GM12878 (cell line): Measurements from ENCODE around the gene AADACL2. TPM values are rescaled to one million over a fixed set of nuclear protein-coding genes. Genes with fewer than 3 reads are reported as not detected.

ENCODE experiments used
- ATAC-seq: fragments of 200-7000 bp; cut with Tn5 transposase; 3 replicates; pipeline ENCODE4 v1.9.1; 2020; ENCODE audit warnings: mild to moderate bottlenecking, moderate library complexity
- BruUV-seq: library from RNA; stranded (reverse); fragments of 400-500 nt; replicated peaks from 2 replicates; lab custom pipeline; 2021; lab: Mats Ljungman, UMichigan
- CTCF ChIA-PET: fragments of 300-600 bp; sonication (Branson Sonifier 250); formaldehyde crosslinking; extraction: SDS; loops from one replicate; lab custom pipeline; 2021; ENCODE audit warnings: inconsistent platforms; lab: Yijun Ruan, JAX
- POLR2A ChIA-PET: fragments of 350-600 bp; formaldehyde crosslinking; extraction: SDS; loops from one replicate; lab custom pipeline; 2021; ENCODE audit warnings: inconsistent platforms; lab: Charles Lee
- RAD21 ChIA-PET: fragments of 300-600 bp; sonication (Branson Sonifier 250); formaldehyde crosslinking; loops from one replicate; lab custom pipeline; 2023; ENCODE audit warnings: antibody characterized with exemption; ENCODE audit not compliant: unreplicated experiment; lab: Charles Lee
- SMC1A ChIA-PET: fragments of 300-600 bp; sonication (Branson Sonifier 250); formaldehyde crosslinking; loops from one replicate; lab custom pipeline; 2023; ENCODE audit not compliant: unreplicated experiment, uncharacterized antibody; lab: Charles Lee
- DNase-seq: peaks from one replicate; pipeline ENCODE4 v3.0.0-alpha.2; 2011; ENCODE audit warnings: low read depth, low spot score
- FAIRE-seq: peaks from 3 replicates; lab custom pipeline; 2011; peaks lifted over from hg19 to GRCh38; lab: Jason Lieb, UNC
- H2AFZ ChIP-seq: 2 replicates; pipeline ENCODE4 v1.6.0; 2011; ENCODE audit warnings: low read depth, low read length, control low read depth; ENCODE audit not compliant: control insufficient read depth
- H3K27ac ChIP-seq: 2 replicates; pipeline ENCODE4 v1.5.1; 2011; ENCODE audit warnings: control low read depth; ENCODE audit not compliant: control insufficient read depth, insufficient read depth
- H3K27me3 ChIP-seq, 2 experiments: replicated peaks in 1 of 2; 2 replicates each; pipeline versions ENCODE4 v1.6.0 to v1.6.1; 2011; ENCODE audit warnings: low read length in 1 of 2; ENCODE audit not compliant: control insufficient read depth in 2 of 2, insufficient read depth in 2 of 2
- H3K36me3 ChIP-seq, 2 experiments: 2 replicates each; pipeline ENCODE4 v1.5.1; 2011; ENCODE audit warnings: low read length in 1 of 2; ENCODE audit not compliant: control insufficient read depth in 2 of 2, insufficient read depth in 2 of 2
- H3K4me1 ChIP-seq: 2 replicates; pipeline ENCODE4 v1.6.1; 2011; ENCODE audit warnings: mild to moderate bottlenecking, low read length, moderate library complexity, mixed read lengths; ENCODE audit not compliant: control insufficient read depth, insufficient read depth
- H3K4me2 ChIP-seq: 2 replicates; pipeline ENCODE4 v1.6.0; 2011; ENCODE audit warnings: control low read depth; ENCODE audit not compliant: control insufficient read depth, insufficient read depth
- H3K4me3 ChIP-seq: fragments of 200-600 bp; sonication (generic); 2 replicates; pipeline ENCODE4 v1.5.1; 2016
- H3K79me2 ChIP-seq: 2 replicates; pipeline ENCODE4 v1.6.0; 2011; ENCODE audit warnings: low read length; ENCODE audit not compliant: control insufficient read depth, insufficient read depth
- H3K9ac ChIP-seq: 2 replicates; pipeline ENCODE4 v1.8.0; 2011; ENCODE audit warnings: low read length, control low read depth, mixed read lengths; ENCODE audit not compliant: control insufficient read depth, insufficient read depth
- H3K9me3 ChIP-seq: replicated peaks from 3 replicates; pipeline ENCODE4 v1.5.1; 2011; ENCODE audit warnings: mild to moderate bottlenecking, low read length; ENCODE audit not compliant: control insufficient read depth, insufficient read depth
- H4K20me1 ChIP-seq: 2 replicates; pipeline ENCODE4 v1.6.0; 2011; ENCODE audit not compliant: control insufficient read depth, insufficient read depth
- BACH1 ChIP-seq: fragments of 450-650 bp; IDR thresholded peaks from 2 replicates; pipeline ENCODE4 v1.6.1; 2017; ENCODE audit warnings: mild to moderate bottlenecking, borderline replicate concordance
- HDGF ChIP-seq: fragments of 450-650 bp; IDR thresholded peaks from 2 replicates; pipeline ENCODE4 v1.6.1; 2016; ENCODE audit warnings: antibody characterized with exemption
- IRF5 ChIP-seq: fragments of 450-650 bp; IDR thresholded peaks from 2 replicates; pipeline ENCODE4 v1.6.1; 2017; ENCODE audit warnings: borderline replicate concordance
- MTA2 ChIP-seq: fragments of 450-650 bp; IDR thresholded peaks from 2 replicates; pipeline ENCODE4 v1.6.1; 2016; ENCODE audit warnings: low read depth, mild to moderate bottlenecking, moderate library complexity
- POU2F2 ChIP-seq: IDR thresholded peaks from 3 replicates; pipeline ENCODE4 v1.6.1; 2011; ENCODE audit warnings: low read depth, mild to moderate bottlenecking, low read length, borderline replicate concordance
- SIN3A ChIP-seq: IDR thresholded peaks from 2 replicates; pipeline ENCODE4 v1.6.1; 2012; ENCODE audit warnings: low read depth, low read length, improper control_type of control experiment
- SREBF1 ChIP-seq: IDR thresholded peaks from 2 replicates; pipeline ENCODE4 v1.6.1; 2012; ENCODE audit warnings: mild to moderate bottlenecking, low read length
- TCF3 ChIP-seq: IDR thresholded peaks from 2 replicates; pipeline ENCODE4 v1.6.1; 2012; ENCODE audit warnings: low read depth, mild to moderate bottlenecking, low read length, borderline replicate concordance; ENCODE audit not compliant: insufficient read depth
- USF2 ChIP-seq: IDR thresholded peaks from 2 replicates; pipeline ENCODE4 v1.6.1; 2011; ENCODE audit warnings: low read depth, low read length, improper control_type of control experiment, borderline replicate concordance
- ZBTB33 ChIP-seq: fragments of 450-650 bp; IDR thresholded peaks from 2 replicates; pipeline ENCODE4 v1.6.1; 2017; ENCODE audit warnings: mild to moderate bottlenecking
- WGBS: methylation state at CpG from one replicate; pipeline ENCODE4 v1.1.6; 2016; ENCODE audit warnings: low lambda C conversion rate; ENCODE audit not compliant: insufficient replicate concordance, insufficient coverage; ENCODE audit errors: missing lambda C conversion rate; 5-methylcytosine and 5-hydroxymethylcytosine counted together
- in situ Hi-C: fragments of 300-500 bp; cut with MboI; formaldehyde crosslinking; loops from 9 replicates; pipeline ENCODE4 v1.14.3; 2018; ENCODE audit warnings: mixed read lengths
- intact Hi-C: fragments of 100-400 bp; cut with micrococcal nuclease; formaldehyde crosslinking; loops from one replicate; pipeline ENCODE4 v1.14.2; 2022; ENCODE audit not compliant: unreplicated experiment
- polyA plus RNA-seq, 11 experiments: library from polyadenylated mRNA; depleted of rRNA in 4 of 11; unstranded in 6 of 11; stranded (reverse) in 5 of 11; fragments of >200 nt; fragmentation: Nextera tagmentation in 4 of 11; fragmentation: Illumina TruSeq in 1 of 11; extraction: Ambion mirVana in 4 of 11; extraction: Trizol in 1 of 11; gene quantifications; 1 replicate in 1 of 11; 2 replicates in 10 of 11; pipeline versions ENCODE4 v1.2.1 to v1.2.3, GENCODE V29; 2011 to 2016; ENCODE audit warnings: inconsistent platforms in 2 of 11, missing spikeins in 2 of 11, low read depth in 1 of 11
- total RNA-seq, 4 experiments: library from RNA; depleted of rRNA in 3 of 4; stranded (reverse); fragments of >200 nt in 3 of 4; fragmentation: Illumina TruSeq in 1 of 4; extraction: Trizol in 1 of 4; gene quantifications; 2 replicates each; pipeline versions ENCODE4 v1.2.1 to v1.2.3, GENCODE V29; 2013 to 2021
- TF ChIP-seq, protein P1 (sequence below): fragments of 450-650 bp; IDR thresholded peaks from 2 replicates; pipeline ENCODE4 v1.6.1; 2017; ENCODE audit warnings: mild to moderate bottlenecking, moderate library complexity
- TF ChIP-seq, protein P2 (sequence below): fragments of 450-650 bp; formaldehyde crosslinking; IDR thresholded peaks from 2 replicates; pipeline ENCODE4 v1.4.0; 2020; ENCODE audit warnings: mild to moderate bottlenecking, moderate library complexity

The AADACL2 gene
- total and polyA plus RNA-seq, 10 of the 15 experiments (the other 5 are each of a cell fraction or from before 2014, with no cell fraction given): not detected

GRCh38 chr3:151722856-151723255 is 10.9 kb upstream of the AADACL2 start:
- ATAC-seq (no peak), FAIRE-seq (no peak), DNase-seq (no peak)
- CTCF ChIA-PET: no interaction called here
- Histone ChIP-seq H3K36me3 (no peaks in the 10 kb centered on the region), H3K9ac (no peak overlapping the region), H3K27ac (no peak overlapping the region), H4K20me1 (no peaks in the 10 kb centered on the region), H3K4me1 (no peaks in the 10 kb centered on the region), H3K9me3 (no peaks in the 10 kb centered on the region), H2AFZ (no peak overlapping the region), H3K27me3 (no peaks in the 10 kb centered on the region), H3K4me3 (no peak overlapping the region), H3K79me2 (no peaks in the 10 kb centered on the region), H3K4me2 (no peak overlapping the region)
- SMC1A ChIA-PET: no interaction called here
- BruUV-seq: no TSS peak
- POLR2A ChIA-PET: interaction anchor here (0.6 kb wide), 1 partner anchor 184 kb away, joined by 3 read pairs; no protein-coding TSS in a partner anchor
- in situ Hi-C loops (no loop called here), intact Hi-C loops (no loop called here)
- 12% methylated on average over 2 of the region's 2 CpGs for WGBS
- RAD21 ChIA-PET: no interaction called here
- TF ChIP-seq BACH1 (no peak), TCF3 (no peak), USF2 (no peak), HDGF (no peak), SREBF1 (no peak), SIN3A (no peak), ZBTB33 (no peak), IRF5 (no peak), MTA2 (no peak), POU2F2 (no peak)
- TF ChIP-seq, protein P1, sequence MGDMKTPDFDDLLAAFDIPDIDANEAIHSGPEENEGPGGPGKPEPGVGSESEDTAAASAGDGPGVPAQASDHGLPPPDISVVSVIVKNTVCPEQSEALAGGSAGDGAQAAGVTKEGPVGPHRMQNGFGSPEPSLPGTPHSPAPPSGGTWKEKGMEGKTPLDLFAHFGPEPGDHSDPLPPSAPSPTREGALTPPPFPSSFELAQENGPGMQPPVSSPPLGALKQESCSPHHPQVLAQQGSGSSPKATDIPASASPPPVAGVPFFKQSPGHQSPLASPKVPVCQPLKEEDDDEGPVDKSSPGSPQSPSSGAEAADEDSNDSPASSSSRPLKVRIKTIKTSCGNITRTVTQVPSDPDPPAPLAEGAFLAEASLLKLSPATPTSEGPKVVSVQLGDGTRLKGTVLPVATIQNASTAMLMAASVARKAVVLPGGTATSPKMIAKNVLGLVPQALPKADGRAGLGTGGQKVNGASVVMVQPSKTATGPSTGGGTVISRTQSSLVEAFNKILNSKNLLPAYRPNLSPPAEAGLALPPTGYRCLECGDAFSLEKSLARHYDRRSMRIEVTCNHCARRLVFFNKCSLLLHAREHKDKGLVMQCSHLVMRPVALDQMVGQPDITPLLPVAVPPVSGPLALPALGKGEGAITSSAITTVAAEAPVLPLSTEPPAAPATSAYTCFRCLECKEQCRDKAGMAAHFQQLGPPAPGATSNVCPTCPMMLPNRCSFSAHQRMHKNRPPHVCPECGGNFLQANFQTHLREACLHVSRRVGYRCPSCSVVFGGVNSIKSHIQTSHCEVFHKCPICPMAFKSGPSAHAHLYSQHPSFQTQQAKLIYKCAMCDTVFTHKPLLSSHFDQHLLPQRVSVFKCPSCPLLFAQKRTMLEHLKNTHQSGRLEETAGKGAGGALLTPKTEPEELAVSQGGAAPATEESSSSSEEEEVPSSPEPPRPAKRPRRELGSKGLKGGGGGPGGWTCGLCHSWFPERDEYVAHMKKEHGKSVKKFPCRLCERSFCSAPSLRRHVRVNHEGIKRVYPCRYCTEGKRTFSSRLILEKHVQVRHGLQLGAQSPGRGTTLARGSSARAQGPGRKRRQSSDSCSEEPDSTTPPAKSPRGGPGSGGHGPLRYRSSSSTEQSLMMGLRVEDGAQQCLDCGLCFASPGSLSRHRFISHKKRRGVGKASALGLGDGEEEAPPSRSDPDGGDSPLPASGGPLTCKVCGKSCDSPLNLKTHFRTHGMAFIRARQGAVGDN: no peak
- TF ChIP-seq, protein P2, sequence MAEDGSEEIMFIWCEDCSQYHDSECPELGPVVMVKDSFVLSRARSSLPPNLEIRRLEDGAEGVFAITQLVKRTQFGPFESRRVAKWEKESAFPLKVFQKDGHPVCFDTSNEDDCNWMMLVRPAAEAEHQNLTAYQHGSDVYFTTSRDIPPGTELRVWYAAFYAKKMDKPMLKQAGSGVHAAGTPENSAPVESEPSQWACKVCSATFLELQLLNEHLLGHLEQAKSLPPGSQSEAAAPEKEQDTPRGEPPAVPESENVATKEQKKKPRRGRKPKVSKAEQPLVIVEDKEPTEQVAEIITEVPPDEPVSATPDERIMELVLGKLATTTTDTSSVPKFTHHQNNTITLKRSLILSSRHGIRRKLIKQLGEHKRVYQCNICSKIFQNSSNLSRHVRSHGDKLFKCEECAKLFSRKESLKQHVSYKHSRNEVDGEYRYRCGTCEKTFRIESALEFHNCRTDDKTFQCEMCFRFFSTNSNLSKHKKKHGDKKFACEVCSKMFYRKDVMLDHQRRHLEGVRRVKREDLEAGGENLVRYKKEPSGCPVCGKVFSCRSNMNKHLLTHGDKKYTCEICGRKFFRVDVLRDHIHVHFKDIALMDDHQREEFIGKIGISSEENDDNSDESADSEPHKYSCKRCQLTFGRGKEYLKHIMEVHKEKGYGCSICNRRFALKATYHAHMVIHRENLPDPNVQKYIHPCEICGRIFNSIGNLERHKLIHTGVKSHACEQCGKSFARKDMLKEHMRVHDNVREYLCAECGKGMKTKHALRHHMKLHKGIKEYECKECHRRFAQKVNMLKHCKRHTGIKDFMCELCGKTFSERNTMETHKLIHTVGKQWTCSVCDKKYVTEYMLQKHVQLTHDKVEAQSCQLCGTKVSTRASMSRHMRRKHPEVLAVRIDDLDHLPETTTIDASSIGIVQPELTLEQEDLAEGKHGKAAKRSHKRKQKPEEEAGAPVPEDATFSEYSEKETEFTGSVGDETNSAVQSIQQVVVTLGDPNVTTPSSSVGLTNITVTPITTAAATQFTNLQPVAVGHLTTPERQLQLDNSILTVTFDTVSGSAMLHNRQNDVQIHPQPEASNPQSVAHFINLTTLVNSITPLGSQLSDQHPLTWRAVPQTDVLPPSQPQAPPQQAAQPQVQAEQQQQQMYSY (CRISPR knock-in tag): no peak
